Stimulated activated CD8-positive, alpha-beta memory T cell treated with anti-CD3 and anti-CD28 coated beads, Interleukin-15, amount 100 ng/mL, for 24 hours (primary cell): ENCODE data around the gene GALNT17.
"Not testable (repeated sequence)": the region's sequence is repeated elsewhere in the genome, so short reads cannot be mapped to it uniquely, and the experiment has no call there.

Experiments used
- DNase-seq: peaks from one replicate; pipeline ENCODE4 v3.0.0-alpha.2; 2020; ENCODE audit warnings: low read depth

GALNT17 gene

GRCh38 chr7:71566376-71566775 is 434.4 kb downstream of the GALNT17 start:
- DNase-seq = no peak

- no peak for DNase-seq
Measured at GRCh38 chr7:71566991-71567390, 435.0 kb downstream of the GALNT17 start.

GRCh38 chr7:71574153-71574860 is 442.4 kb downstream of the GALNT17 start:
- no peak for DNase-seq

DNA sequence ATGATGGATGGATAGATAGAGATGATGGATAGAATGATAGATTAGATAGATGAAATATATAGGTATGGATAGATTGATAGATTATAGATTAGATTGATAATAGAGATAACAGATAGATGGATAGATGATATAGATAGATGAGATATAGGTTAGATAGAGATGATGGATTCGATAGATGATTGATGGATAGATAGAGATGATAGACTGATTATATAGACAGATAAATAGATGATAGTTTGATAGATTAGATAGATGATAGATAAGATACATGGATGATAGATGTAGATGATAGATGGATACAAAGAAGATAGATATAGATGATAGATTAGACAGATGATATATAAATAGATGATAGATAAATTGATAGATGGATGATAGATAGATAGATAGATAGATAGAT is 448.1 kb downstream of the GALNT17 start:
- DNase-seq = no peak

DNA sequence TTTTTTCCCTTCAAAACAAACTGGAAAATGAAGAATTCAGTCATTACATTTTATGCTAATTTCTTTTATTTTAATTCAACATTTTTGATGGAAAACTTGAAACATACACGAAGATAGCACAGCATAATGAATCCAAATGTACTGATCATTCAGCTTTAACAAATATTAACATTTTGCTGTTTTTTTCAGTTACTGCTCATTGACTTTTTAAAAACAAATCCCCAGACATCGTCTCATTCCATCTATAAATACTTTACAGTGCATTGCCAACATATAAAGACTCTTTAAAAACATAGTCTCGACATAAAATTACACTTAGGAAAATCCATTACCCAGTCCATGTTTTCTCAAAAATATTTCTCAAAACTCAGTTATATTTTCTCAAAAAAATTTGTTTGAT is 452.3 kb downstream of the GALNT17 start:
- DNase-seq = no peak

DNA sequence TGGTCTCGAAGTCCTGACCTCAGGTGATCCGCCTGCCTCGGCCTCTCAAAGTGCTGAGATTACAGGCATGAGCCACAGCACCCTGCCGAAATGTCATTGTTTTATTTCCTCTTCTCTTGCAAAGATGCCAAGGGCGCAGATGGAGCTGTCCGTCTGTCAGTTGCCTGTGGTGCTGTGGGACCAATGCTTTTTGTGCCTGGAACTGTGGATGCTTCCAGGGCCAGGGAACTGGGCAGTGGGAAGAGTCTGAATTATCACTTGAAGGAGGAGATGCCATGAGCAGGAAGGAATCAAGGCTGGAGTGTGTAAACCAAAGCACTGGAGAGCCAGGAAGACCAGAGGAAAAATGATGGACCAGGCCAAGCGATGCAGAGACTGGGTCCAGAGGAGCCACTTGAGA is 459.9 kb downstream of the GALNT17 start:
- no peak for DNase-seq

DNA sequence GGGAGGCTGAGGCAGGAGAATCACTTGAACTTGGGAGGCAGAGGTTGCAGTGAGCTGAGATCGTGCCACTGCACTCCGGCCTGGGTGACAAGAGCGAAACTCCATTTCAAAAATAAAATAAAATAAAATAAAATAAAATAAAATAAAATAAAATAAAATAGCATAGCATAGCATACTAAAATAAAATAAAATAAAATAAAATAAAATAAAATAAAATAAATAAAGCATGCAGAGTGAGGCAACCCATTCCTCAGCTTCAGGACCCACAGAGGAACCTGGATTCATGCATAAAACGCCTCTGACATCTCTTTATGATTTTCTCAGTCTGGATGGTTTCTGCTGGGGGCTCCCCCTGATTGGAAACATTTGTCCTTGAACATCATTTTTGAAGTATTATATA is 460.4 kb downstream of the GALNT17 start:
- not testable (repeated sequence) for DNase-seq

- no peak for DNase-seq
Measured at GRCh38 chr7:71594736-71595135, 462.8 kb downstream of the GALNT17 start.

DNA sequence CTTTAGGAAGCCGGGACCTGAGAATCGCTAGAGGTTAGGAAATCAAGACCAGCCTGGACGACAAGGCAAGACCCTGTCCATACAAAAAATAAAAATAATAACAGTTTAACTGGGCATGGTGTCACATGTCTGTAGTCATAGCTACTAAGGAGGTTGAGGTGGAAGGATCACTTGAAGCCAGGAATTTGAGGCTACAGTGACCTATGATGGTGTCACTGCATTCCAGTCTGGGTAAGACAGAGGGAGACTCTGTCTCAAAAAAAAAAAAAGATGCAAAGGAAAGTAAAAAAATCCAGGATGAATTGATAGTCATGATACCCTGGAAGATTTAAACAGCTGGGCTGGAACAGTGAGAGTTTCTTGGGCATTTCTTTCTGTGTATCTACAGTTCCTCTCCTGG is 463.2 kb downstream of the GALNT17 start:
- no peak for DNase-seq

DNA sequence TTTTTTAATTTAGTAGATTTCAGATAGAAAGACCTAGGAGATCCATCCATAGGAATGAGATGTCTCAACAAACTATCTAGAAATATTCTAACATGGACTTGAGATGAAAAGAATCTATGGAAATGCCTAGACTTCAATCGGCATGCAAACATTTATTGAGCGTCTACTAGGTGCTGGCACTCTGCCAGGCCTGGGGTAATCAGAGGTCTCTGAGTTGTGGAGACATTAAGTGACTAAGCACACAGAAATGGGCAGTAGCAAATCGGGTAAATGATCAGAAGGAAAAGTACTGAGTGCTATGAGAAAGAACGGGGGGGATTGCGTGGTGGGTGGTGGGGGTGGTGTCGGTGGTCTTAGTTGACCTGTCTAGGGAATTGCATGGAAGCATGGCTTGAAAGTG is 466.6 kb downstream of the GALNT17 start:
- DNase-seq = no peak

- DNase-seq = no peak
Measured at GRCh38 chr7:71601851-71602250, 469.9 kb downstream of the GALNT17 start.

GRCh38 chr7:71604818-71605414 is 473.0 kb downstream of the GALNT17 start:
- no peak for DNase-seq

DNA sequence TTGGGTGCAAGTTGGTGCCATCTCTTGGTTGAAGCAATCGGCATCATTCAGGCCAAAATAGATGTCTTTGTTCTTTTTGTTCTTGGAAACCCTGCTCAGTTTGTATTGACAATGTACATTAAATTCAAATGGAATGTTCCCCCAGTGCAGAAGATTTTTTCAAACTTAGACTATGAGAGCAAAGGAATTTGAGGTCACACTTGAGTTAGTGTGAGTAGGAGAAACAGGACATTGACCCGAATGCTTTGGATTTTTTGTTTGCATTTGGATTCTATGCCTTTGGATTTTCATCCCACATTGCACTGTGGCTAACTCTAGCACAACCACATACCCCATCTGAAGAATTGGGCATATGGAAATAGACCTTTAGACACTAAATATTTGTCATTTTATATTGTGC is 480.0 kb downstream of the GALNT17 start:
- no peak for DNase-seq

- DNase-seq = no peak
Measured at GRCh38 chr7:71612911-71613310, 481.0 kb downstream of the GALNT17 start.

DNA sequence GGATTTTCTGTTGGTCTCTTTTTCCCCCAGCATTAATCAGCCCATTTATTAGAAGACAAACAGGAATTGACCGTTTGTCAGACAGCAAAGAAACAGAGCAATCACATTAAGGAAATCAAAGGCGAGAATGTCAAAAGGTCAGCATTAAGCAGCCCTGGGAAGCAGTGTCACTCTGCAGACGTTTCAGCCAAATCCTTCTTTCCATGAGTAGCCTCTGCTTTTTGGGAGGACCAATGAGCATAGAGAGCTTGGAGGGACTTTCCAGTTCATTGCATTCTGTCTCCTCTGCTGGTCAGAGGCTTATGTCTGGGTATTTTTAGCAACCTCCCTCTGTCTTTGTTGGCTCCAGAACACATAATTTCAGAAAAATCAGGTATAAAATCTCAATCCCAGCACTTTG is 481.4 kb downstream of the GALNT17 start:
- no peak for DNase-seq

GRCh38 chr7:71615017-71615416 is 483.1 kb downstream of the GALNT17 start:
- DNase-seq = no peak

DNA sequence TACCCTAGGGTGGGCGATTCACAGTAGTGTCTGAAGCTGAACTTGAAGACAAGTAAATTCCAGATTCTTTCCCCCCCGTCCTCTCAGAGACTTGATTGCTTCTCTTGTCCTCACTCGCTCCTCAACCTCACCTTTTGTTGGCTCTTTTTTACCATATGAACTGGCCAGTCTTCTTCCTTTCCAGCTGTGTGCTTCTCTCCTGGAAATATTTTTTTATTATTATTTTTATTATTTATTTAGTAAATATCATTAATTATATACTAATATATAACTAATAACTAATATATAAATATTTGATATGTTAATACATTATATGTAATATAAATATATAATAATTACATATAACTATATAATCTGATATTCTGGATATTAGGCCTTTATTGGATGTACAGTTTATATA is 484.3 kb downstream of the GALNT17 start:
- DNase-seq = no peak

DNA sequence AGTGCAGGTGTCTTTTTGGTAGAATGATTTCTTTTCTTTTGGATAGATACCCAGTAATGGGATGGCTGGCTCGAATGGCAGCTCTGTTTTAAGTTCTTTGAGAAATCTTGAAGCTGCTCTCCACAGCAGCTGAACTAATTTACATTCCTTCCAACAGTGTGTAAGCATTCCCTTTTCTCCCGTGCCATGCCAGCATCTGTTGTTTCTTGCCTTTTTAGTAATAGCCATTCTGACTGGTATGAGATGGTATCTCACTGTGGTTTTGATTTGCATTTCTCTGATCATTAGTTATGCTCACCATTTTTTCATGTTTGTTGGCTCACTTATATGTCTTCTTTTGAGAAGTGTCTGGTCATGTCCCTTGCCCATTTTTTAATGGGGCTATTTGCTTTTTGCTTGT is 486.3 kb downstream of the GALNT17 start:
- no peak for DNase-seq

DNA sequence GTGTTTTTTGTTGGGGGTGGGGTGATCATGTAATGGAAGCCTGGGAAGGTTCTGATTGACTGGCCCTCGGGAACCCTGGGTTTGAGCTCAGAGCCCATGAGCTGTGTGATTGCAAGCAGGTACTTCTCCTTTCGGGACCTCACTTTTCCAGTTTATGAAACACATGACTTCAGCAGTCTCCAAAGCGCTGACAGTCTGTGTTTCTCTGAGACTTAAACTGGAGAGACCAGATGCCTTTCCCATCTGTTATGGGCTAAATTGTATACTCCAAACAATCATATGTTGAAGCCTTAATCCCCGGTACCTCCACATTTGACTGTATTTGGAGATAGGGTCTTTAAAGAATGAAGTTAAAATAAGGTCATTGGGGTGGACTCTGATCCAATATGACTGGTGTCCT is 493.6 kb downstream of the GALNT17 start:
- no peak for DNase-seq

DNA sequence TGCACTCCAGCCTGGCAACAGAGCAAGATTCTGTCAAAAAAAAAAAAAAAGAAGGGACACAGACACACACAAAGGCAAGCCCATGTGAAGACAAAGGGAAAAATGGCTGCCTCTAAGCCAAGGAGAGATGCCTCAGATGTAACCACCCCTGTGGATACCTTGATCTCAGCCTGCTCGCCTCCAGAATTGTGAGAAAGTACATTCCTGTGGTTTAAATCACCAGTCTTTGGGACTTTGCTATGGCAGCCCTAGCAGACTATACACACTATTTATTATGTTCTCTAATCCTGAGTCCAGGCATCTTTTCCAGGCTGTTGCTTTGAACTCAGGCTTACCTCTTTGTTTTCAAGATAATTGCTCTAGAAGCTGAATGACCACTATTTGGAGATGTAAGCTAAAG is 494.3 kb downstream of the GALNT17 start:
- DNase-seq = no peak

GRCh38 chr7:71627651-71628050 is 495.7 kb downstream of the GALNT17 start:
- no peak for DNase-seq

DNA sequence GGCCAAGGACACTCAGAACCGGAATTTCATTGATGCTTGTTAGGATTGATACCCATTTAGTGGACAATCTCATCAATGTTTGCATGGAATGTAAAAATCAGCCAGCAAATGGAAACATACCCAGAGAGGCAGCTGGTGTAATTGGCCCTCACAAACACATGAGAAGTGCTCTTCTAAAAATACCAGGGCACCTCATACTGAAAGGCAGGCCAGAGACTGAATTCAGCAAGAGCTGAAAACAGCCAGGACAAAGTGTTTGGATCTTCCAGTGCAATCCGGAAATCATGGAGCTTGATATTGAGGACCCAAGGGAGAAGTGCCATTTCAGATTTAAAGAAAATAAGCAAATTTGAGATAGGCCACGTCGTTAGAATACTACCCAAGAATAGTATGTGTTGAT is 498.6 kb downstream of the GALNT17 start:
- DNase-seq = no peak

- no peak for DNase-seq
Measured at GRCh38 chr7:71633551-71634008, 501.6 kb downstream of the GALNT17 start.

DNA sequence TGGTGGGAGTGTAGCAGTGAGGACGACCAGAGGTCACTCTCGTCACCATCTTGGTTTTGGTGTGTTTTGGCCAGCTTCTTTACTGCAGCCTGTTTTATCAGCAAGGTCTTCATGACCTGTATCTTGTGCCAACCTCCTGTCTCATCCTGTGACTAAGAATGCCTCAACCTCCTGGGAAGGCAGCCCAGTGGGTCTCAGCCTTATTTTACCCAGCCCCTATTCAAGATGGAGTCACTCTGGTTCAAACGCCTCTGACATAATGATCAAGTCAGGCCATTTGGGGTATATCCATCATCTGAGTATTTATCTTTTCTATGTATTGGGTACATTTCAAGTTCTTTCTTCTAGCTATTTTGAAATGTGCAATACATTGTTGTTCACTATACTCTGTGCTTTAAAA is 503.9 kb downstream of the GALNT17 start:
- DNase-seq = not testable (repeated sequence)
